ENCODE data around the gene CAB39. TPM values are rescaled to one million over a fixed set of nuclear protein-coding genes. Genes with fewer than 3 reads are reported as not detected.

CAB39 gene
- total and polyA plus RNA-seq, 2 of the 8 experiments (the other 6 are each of a cell fraction or from before 2014, with no cell fraction given): 16.4 to 50.5 TPM

- Histone ChIP-seq H3K27me3 (replicated peaks in 1 of 4; ENCODE audit: control insufficient read depth in 3 of 4, extremely low read depth in 1 of 4, insufficient read depth in 3 of 4, low read length in 3 of 4) (no peaks in the 10 kb centered on the region), H3K4me3 (ENCODE audit: extremely low read depth in 1 of 4, insufficient read depth in 2 of 4, low read depth in 3 of 4, low read length in 4 of 4) (no peak overlapping the region), H2BK5ac (ENCODE audit: low read depth, low read length) (no peak overlapping the region), H3K79me1 (ENCODE audit: low read depth, low read length) (no peaks in the 10 kb centered on the region; the same call in 1 of the 2 replicates), H3K18ac (ENCODE audit: extremely low read depth, low read length) (no peak overlapping the region), H2BK15ac (ENCODE audit: low read length) (no peak overlapping the region), H3K36me3 (ENCODE audit: control insufficient read depth in 2 of 4, insufficient read depth in 4 of 4, low read length in 3 of 4) (no peaks in the 10 kb centered on the region; a peak in 1 of 8 replicates), H3K4me2 (ENCODE audit: insufficient read depth in 1 of 2, low read depth in 2 of 2, low read length in 2 of 2) (no peak overlapping the region), H3K23me2 (ENCODE audit: low read depth, low read length) (no peaks in the 10 kb centered on the region), H3K14ac (ENCODE audit: insufficient read length) (peak overlapping the region; percentile 48), H3K4me1 (replicated peaks in 1 of 4; ENCODE audit: control insufficient read depth in 3 of 4, insufficient read depth in 4 of 4, low read length in 3 of 4) (peaks cover 0 to 3% (median 3%) of the 10 kb centered on the region in 4 experiments; a peak in 3 of 7 replicates), H3K27ac (ENCODE audit: low read depth, low read length) (no peak overlapping the region), H4K91ac (replicated peaks; ENCODE audit: insufficient read length, low read length) (no peak overlapping the region), H3K9me3 (ENCODE audit: insufficient read depth in 2 of 2, low read depth in 1 of 2, low read length in 1 of 2) (no peaks in the 10 kb centered on the region), H4K5ac (ENCODE audit: insufficient read length, low read depth, low read length) (no peak overlapping the region), H3K56ac (replicated peaks; ENCODE audit: insufficient read length, low read depth, low read length) (no peak overlapping the region), H2BK12ac (ENCODE audit: low read depth, low read length) (no peak overlapping the region), H3K79me2 (ENCODE audit: control insufficient read depth in 1 of 2, insufficient read depth in 2 of 2, low read length in 2 of 2) (peaks cover 0 to 79% of the 10 kb centered on the region in 2 experiments; a peak in 3 of 4 replicates), H2BK120ac (replicated peaks; ENCODE audit: low read depth, low read length) (no peak overlapping the region), H2AK5ac (ENCODE audit: low read depth, low read length) (no peak overlapping the region), H4K8ac (ENCODE audit: extremely low read depth, insufficient read depth, low read length) (no peak overlapping the region), H2BK20ac (ENCODE audit: low read length) (no peak overlapping the region), H2AFZ (ENCODE audit: low read length) (no peak overlapping the region), H3K4ac (replicated peaks; ENCODE audit: insufficient read length, low read depth, low read length) (no peak overlapping the region), H4K20me1 (replicated peaks in 1 of 2; ENCODE audit: control insufficient read depth in 1 of 2, insufficient read depth in 2 of 2, low read length in 2 of 2) (peaks cover 3% of the 10 kb centered on the region in 2 experiments), H3K9ac (replicated peaks in 1 of 4; ENCODE audit: extremely low read depth in 1 of 4, low read depth in 3 of 4, low read length in 3 of 4) (no peak overlapping the region), H3K23ac (ENCODE audit: insufficient read length) (no peak overlapping the region)
- DNase-seq (ENCODE audit: low read depth in 1 of 2, low spot score in 2 of 2): no peak
- WGBS, 2 experiments (ENCODE audit: extremely low coverage in 1 of 2, insufficient coverage in 1 of 2, insufficient read length in 1 of 2, insufficient replicate concordance in 2 of 2, low coverage in 1 of 2, low lambda C conversion rate in 2 of 2, missing lambda C conversion rate in 1 of 2): 69 to 100% methylated on average over 1 to 4 of the region's 4 CpGs
- CTCF ChIA-PET (ENCODE audit: partially characterized antibody): no interaction called here
- POLR2A ChIA-PET (ENCODE audit: partially characterized antibody): no interaction called here
- no peak for FAIRE-seq
- no peak for TF ChIP-seq SAP30 (IDR thresholded peaks at IDR 0.05; ENCODE audit: insufficient read depth, insufficient replicate concordance, low read length)
- TF ChIP-seq HDAC2 (IDR thresholded peaks at IDR 0.05; ENCODE audit: borderline replicate concordance in 1 of 2, low read depth in 2 of 2, low read length in 2 of 2): no peak
- no peak for TF ChIP-seq MAFK (IDR thresholded peaks at IDR 0.05; ENCODE audit: low read depth, low read length)
- no peak for TF ChIP-seq SUZ12 (IDR thresholded peaks at IDR 0.05; ENCODE audit: low read length)
These were observed 41.6 kb downstream of the CAB39 start for GRCh38 chr2:230754200-230754599.

All from H1 (cell line).